Measurements from ENCODE around the gene CABP4.
"Not testable (repeated sequence)": the region's sequence is repeated elsewhere in the genome, so short reads cannot be mapped to it uniquely, and the experiment has no call there.

Gene CABP4

DNA sequence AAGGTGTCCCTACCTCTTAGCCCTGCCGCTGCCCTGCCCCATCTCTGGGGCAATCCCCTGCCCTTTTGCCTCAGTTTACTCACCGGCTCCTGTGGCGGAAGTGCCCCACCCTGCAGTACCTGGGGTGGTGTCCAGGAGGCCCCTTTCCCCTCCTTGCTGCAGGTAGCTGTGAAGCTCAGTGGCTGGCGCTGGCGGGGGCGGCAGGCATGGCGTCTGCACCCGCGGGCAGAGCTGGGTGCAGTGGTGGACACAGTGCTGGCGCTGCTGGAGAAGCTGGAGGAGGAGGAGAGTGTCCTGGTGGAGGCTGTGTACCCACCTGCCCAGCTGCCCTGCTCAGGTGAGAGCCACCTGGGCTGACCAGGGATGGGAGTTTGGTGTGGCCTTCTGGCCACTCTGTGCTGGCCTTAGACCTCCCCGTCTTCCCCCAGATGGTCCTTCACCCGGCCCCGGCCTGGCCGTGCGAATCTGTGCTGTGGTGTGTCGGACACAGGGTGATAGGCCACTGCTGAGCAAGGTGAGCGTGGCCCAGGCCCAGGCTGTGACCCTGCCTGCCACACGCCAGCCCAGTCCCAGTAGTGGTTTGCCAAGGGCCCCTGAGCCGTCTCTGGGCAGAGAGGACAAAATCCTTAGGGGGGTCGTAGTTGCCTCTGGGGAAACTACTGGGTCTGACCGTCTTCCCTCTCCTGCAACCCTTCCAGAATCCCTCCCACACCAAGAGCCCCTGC lies 35.7 kb upstream of the CABP4 start:
- no peak for DNase-seq (ENCODE audit: low read depth)

DNA sequence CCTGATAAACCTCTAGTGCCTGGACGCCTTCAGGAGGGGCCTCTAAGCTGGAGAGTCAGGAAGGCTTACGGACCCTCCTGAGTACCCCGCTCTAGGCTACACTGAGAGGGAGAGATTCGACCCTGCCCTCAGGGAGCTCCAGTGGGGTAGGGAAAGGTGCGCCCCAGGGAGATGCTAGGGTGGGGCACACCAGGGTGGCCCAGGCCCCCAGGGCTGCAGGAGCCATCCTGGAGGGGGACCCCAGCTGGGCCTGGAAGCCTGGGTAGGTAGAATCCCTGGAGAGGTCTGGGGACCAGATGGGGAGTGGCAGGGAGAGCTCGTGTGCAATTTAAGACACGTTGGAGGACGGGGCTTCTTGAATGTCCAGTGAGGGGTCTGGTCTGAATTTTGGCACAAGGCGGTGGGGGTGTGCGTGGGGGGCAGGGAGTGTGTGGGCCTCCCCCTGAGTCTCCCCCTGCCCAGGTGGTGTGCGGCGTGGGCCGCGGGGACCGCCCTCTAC lies 35.0 kb upstream of the CABP4 start:
- DNase-seq (ENCODE audit: low read depth), result no peak

DNA sequence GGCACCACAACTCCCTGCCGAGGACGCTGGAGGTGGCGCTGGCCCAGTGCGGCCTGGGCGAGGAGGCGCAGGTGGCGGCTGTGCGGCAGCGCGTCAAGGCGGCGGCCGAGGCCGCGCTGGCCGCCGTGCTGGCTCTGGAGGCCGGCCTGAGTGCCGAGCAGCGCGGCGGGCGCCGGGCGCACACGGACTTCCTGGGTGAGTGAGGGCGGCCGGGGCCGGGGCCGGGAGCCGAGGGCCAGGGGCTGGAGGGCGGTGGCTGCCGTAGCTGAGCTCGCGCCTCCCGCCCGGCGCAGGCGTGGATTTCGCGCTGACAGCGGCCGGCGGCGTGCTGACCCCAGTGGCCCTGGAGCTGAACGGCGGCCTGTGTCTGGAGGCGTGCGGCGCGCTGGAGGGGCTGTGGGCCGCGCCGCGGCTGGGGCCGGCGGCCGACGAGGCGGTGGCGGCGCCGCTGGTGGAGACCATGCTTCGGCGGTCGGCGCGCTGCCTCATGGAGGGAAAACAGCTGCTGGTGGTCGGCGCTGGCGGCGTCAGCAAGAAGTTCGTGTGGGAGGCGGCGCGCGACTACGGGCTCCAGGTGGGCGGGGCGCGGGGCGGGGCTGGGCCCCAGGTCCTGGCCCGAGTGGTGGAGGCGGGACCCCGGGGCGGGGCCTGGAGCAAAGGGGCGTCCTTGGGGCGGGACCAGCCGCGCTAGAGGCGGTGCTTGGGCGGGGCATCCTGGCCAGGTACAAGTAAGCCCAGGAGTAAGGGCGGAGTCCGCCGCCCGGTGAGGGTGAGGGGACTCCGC lies 34.3 kb upstream of the CABP4 start:
- peak; percentile 48 for DNase-seq (ENCODE audit: low read depth)

DNA sequence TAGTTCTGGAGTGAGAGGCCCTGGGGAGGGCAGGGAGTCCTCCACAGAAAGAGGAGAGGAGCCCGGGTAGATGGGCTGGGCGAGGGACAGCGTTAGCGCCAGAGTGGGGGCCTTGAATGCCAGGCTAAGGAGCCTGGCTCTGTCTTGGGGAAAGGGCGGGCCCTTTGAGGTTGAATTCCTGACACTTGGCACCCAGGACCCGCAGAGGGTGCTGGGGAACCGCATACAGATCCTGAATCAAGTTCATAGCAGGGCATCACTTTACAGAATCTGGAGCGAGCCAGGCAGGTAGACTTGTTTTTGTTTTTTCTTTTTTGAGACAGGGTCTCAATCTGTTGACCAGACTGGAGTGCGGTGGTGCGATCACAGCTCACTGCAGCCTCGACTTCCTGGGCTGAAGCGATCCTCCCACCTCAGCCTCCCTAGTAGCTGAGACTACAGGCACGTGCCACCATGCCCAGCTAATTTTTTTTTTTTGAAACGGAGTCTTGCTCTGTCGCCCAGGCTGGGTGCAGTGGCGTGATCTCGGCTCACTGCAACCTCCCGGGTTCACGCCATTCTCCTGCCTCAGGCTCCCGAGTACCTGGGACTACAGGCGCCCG lies 33.6 kb upstream of the CABP4 start:
- no peak for DNase-seq (ENCODE audit: low read depth)

DNA sequence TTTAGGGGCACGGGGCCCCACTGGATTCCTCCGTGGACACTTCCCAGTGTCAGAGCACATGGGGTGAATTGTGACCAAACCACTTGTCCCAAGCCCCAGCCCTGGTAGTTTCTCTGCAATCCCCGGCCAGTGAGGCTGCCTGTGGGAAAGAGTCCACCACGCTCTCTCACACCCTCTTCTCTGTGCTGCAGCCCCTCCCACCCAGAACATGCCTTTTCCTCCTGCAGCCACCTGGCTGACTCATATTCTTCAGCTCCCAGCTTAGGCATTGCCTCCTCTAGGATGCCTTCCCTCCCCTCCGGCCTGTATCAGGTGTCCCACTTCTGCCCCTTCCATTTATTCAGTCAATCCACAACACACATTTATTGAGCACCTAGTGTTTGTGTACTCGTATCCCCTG lies 32.3 kb upstream of the CABP4 start:
- DNase-seq (ENCODE audit: low read depth), result no peak

DNA sequence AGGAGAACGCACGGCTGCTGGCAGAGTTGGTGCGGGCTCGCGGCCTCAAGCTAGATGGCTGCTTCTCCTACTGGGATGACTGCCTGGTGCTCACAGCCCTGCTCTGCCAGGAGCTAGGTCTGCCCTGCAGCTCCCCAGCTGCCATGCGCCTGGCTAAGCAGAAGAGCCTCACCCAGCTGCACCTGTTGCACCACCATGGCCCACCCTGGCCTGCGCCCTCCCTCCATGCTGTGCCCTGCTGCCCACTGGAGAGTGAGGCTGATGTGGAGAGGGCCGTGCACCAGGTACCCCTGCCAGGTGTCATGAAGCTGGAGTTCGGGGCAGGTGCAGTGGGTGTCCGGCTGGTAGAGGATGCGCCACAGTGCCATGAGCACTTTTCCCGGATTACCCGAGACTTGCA lies 31.7 kb upstream of the CABP4 start:
- no peak for DNase-seq (ENCODE audit: low read depth)

DNA sequence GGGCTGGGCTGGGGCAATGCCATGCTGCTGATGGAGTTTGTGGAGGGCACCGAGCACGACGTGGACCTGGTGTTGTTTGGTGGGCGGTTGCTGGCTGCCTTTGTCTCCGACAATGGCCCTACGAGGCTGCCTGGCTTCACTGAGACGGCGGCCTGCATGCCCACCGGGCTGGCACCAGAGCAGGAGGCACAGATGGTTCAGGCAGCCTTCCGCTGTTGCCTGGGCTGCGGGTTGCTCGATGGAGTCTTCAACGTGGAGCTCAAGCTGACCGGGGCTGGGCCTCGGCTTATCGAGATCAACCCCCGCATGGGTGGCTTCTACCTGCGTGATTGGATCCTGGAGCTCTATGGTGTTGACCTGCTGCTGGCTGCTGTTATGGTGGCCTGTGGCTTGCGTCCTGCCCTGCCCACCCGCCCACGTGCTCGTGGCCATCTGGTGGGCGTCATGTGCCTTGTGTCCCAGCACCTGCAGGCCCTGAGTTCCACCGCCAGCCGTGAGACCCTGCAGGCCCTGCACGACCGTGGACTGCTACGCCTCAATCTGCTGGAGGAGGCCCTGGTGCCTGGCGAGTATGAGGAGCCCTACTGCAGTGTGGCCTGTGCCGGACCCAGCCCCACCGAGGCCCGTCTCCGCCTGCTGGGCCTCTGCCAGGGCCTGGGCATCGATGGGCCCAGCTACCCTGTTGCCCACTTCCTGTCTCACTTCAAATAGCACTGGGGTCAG lies 31.1 kb upstream of the CABP4 start:
- no peak for DNase-seq (ENCODE audit: low read depth)

DNA sequence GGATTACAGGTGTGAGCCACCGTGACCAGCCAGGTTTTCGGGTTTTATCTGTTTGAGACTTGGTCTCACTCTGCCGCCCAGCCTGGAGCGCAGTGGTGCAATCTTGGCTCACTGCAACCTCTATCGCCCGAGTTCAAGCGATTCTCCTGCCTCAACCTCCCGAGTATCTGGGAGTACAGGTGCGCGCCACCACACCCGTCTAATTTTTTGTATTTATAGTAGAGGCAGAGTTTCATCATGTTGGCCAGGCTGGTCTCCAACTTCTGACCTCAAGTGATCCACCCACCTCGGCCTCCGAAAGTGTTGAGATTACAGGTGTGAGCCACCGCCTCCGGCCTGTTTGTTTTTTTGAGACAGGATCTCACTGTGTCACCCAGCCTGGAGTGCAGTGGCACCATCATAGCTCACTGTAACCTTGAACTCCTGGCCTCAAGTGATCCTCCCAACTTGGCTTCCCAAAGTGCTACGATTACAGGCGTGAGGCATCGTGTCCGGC lies 27.7 kb upstream of the CABP4 start:
- not testable (repeated sequence) for DNase-seq (ENCODE audit: low read depth)

DNA sequence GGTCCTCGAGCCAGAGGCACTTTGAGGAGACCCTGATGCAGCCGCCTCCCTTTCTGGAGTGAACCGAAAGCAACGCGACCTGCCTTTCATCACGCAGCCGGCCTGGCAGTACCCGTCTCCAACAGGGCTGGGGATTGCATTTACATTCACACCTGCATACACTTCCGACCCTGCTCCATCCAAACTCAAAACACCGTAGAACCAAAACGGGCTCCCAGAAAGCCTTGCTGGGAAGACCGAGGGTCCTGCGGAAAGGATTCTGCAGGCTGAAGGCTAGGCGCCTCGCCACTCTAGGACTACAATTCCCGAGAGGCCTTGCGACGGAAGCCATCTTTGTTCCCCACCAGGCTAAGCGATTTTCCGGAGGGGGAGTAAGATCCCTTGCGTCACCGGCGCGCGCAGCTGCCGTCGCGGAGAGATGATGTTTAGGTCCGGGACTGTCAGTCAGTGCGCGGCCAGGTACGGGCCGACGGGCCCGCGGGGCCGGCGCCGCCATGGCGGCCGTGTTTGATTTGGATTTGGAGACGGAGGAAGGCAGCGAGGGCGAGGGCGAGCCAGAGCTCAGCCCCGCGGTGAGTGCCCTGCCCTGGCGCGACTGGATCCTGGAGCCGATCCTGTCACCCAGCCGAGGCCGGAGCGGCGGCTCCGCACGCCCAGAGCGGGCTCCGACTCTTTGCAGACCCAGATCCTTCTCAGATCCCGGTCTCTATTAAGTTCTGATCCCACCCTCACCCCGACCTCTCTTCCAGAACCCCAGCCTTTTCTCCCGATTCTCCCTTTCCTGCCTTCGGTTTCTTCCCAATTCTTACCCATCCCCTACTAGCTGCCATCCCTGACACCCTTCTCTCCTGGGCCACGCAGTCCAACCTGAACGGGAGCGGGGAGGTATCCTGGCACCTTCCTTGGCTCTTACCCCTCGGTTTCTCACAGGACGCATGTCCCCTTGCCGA lies 26.8 kb upstream of the CABP4 start, which contains the start of gene RPS6KB2:
TSS of gene RPS6KB2 (plus strand) at position 443 of the 950 bp plus-strand sequence. CDS start at position 495, 52 bp downstream.
- peak; percentile 90 for DNase-seq (ENCODE audit: low read depth)

DNA sequence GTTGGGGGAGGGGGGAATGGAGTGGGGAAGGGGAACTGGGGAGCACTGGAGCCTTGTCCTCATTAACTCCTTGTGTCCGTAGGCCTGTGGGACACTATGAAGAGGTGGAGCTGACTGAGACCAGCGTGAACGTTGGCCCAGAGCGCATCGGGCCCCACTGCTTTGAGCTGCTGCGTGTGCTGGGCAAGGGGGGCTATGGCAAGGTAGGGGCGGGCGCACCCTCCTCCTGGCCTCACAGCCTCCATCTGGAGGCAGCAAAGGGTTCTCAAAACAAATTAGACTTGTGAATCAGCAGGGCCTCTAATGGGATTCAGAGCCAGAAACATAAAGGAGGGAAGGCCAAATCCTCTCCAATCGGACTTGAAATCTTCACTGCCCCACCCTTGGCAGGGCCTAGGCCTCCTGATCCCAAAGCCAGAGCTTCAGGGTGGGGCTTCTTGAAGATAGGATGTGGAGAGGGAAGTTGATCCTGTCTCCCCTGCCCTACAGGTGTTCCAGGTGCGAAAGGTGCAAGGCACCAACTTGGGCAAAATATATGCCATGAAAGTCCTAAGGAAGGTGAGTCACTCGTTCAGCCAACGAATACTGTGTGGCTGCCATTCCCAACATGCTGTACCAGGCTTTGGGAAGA lies 26.0 kb upstream of the CABP4 start:
- DNase-seq (ENCODE audit: low read depth), result no peak

DNA sequence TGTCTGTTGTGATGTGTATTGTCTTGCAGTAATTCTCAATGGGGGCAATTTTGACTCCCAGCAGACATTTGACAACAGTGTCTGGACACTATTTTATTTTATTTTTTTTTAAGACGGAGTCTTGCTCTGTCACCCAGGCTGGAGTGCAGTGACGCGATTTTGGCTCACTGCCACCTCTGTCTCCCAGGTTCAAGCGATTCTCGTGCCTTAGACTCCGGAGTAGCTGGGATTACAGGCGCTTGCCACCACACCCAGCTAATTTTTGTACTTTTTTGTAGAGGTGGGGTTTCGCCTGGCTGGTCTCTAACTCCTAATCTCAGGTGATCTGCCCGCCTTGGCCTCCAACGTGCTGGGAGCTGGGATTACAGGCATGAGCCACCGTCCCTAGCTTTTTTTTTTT lies 25.4 kb upstream of the CABP4 start:
- DNase-seq (ENCODE audit: low read depth), result no peak

DNA sequence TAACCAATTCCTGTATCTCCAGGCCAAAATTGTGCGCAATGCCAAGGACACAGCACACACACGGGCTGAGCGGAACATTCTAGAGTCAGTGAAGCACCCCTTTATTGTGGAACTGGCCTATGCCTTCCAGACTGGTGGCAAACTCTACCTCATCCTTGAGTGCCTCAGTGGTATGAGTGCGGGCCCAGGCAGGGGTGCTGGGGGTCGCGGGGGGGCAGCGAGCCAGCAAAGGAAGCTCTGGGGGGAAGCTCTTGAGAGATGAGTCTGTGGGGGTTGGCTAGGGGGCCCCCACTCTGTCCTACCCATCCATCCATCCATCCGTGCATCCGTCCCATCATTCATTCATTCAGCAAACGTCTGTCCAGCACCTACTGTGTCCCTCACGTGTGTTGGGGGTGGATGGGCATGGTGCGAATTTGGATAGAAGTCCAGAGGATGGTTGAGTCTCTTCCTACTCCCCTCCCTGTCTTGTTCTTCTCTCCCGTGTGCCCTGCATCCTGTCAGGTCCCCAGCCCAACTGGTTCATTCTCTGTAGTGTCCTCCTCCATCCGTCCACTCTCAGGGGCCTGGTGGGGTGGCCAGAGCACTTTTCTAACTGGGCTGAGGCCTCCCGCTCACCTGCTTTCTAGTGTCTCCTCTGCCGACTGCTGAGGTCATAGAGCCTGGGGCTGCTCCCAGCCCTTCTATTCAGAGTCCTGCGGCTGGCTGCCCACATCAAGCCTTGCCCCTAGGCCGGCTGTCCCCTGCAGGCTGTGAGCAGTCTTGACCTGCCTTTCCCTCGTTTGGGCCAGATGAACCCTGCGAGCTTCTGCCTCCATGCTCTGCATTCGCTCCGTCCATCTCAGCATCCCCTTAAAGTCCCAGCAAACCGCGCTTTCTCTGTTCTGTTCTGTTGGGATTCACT lies 23.6 kb upstream of the CABP4 start:
- no peak for DNase-seq (ENCODE audit: low read depth)

DNA sequence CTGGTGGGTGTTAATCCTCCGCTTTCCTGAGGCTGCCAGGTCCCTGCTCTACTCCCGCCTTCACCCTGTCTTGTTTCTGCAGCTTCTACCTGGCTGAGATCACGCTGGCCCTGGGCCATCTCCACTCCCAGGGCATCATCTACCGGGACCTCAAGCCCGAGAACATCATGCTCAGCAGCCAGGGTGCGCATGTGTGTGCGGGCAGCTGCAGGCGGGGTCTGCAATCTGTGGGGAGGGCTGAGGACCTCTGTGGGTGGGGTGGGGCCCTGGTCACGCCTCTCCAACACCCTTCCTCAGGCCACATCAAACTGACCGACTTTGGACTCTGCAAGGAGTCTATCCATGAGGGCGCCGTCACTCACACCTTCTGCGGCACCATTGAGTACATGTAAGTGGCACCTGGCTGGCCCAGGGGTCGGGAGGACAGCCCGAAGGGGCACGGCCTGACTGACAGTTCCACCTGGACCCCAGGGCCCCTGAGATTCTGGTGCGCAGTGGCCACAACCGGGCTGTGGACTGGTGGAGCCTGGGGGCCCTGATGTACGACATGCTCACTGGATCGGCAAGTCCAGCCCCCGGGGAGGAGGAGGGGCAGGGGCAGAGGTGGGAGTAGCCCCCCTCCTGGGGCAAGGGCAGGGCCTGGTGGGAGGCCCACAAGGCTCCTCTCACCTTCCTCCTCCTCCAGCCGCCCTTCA lies 22.4 kb upstream of the CABP4 start:
- DNase-seq (ENCODE audit: low read depth), result no peak

DNA sequence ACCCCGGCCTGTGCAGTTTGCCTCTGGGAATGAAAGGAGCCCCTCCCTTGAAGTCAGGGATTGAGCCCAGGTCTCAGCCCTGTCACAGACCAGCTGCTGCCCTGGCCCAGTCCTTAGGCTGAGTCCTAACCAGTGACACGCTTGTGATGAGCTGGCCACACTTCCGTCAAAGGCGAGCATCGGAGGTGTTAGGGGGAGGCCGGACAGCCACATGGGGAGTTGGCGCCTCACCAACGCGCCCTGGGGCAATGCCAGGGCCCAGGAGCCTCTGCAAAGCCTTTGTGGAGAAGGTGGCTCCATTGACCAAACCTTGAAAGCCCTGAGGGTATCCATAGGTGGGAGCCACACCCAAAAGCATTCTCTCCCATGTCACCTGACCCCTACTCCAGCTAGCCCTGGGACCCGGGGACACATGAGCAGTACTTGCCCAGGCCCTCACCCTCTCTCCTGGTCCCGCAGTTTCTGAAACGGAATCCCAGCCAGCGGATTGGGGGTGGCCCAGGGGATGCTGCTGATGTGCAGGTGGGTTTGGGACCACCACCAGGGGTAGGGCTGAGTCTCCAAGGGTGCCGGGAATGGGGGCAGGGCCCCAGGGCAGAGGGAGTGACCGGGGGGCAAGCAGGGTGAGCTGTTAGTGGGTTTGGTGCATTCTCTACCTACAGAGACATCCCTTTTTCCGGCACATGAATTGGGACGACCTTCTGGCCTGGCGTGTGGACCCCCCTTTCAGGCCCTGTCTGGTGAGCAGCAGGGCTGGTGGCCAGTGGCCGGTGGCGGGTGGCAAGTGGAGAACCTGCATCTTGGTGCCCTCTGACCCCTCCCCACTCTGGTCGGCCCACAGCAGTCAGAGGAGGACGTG lies 21.4 kb upstream of the CABP4 start:
- no peak for DNase-seq (ENCODE audit: low read depth)

DNA sequence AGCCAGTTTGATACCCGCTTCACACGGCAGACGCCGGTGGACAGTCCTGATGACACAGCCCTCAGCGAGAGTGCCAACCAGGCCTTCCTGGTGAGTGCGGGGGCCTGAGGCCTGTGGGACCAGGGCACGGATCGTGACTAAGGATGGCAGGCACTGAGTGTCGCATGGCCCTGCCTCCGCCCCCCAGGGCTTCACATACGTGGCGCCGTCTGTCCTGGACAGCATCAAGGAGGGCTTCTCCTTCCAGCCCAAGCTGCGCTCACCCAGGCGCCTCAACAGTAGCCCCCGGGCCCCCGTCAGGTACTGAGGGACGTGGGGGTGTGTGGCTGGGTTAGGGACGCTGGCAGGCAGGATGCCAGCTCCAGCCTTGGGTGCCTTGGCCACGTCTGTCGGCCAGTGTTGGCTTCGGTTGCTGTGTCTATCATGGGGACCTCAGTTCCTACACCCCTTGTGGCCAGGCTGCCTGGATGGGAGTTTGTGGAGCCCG lies 20.7 kb upstream of the CABP4 start:
- no peak for DNase-seq (ENCODE audit: low read depth)

DNA sequence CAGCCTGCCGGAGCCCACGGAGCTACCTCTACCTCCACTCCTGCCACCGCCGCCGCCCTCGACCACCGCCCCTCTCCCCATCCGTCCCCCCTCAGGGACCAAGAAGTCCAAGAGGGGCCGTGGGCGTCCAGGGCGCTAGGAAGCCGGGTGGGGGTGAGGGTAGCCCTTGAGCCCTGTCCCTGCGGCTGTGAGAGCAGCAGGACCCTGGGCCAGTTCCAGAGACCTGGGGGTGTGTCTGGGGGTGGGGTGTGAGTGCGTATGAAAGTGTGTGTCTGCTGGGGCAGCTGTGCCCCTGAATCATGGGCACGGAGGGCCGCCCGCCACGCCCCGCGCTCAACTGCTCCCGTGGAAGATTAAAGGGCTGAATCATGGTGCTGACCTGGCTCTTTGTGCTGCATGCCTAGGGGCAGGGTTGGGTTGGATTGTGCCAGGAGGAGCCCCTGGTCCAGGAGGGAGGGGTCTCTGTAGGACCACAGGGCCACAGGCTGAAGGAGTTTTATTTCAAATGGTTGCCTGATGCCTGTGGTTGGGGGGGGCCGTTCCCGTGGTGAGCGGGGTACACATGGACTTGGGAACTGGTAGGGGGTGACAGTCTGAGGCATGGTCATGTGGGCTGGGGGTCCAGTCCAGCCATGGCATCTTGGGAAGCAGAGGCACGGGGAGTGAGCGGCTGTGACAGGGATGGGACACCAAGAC lies 20.0 kb upstream of the CABP4 start:
- DNase-seq (ENCODE audit: low read depth), result no peak
